ENCODE data around the gene IPMK.
A peak's percentile ranks its signal among the peaks of the same experiment; 100 is the strongest.

The IPMK gene

GRCh38 chr10:58267713-58268453 is at the start of gene IPMK:
IPMK (minus strand) TSS chr10:58267894; CDS start chr10:58267611, 283 bp downstream.
- peak; percentile 95 for DNase-seq

GRCh38 chr10:58316874-58317273 is 49.2 kb upstream of the IPMK start:
- DNase-seq: no peak

- no peak for DNase-seq
These were observed 43.3 kb upstream of the IPMK start for GRCh38 chr10:58311026-58311425.

GRCh38 chr10:58307676-58308075 is 40.0 kb upstream of the IPMK start:
- DNase-seq: no peak

GRCh38 chr10:58305821-58306220 is 38.1 kb upstream of the IPMK start:
- DNase-seq: no peak

- DNase-seq: no peak
These were observed 36.5 kb upstream of the IPMK start for GRCh38 chr10:58304099-58304633.

GRCh38 chr10:58302254-58302653 is 34.6 kb upstream of the IPMK start:
- no peak for DNase-seq

GRCh38 chr10:58300676-58301075 is 33.0 kb upstream of the IPMK start:
- DNase-seq: no peak

GRCh38 chr10:58299580-58299979 is 31.9 kb upstream of the IPMK start:
- peak; percentile 53 for DNase-seq

- DNase-seq: no peak
These were observed 26.3 kb upstream of the IPMK start for GRCh38 chr10:58293989-58294388.

GRCh38 chr10:58291538-58292174 is 24.0 kb upstream of the IPMK start:
- DNase-seq: peak; percentile 48

- peak; percentile 87 for DNase-seq
These were observed 14.9 kb upstream of the IPMK start for GRCh38 chr10:58282615-58283014.

GRCh38 chr10:58281092-58281752 is 13.5 kb upstream of the IPMK start:
- no peak for DNase-seq

- no peak for DNase-seq
These were observed 12.8 kb upstream of the IPMK start for GRCh38 chr10:58280477-58280876.

GRCh38 chr10:58278962-58279307 is 11.2 kb upstream of the IPMK start:
- DNase-seq: no peak

- DNase-seq: no peak
These were observed 10.7 kb upstream of the IPMK start for GRCh38 chr10:58278274-58278961.

GRCh38 chr10:58275908-58276307 is 8.2 kb upstream of the IPMK start:
- DNase-seq: no peak

GRCh38 chr10:58275261-58275660 is 7.6 kb upstream of the IPMK start:
- DNase-seq: no peak

GRCh38 chr10:58269782-58270290 is 2.1 kb upstream of the IPMK start:
- DNase-seq: no peak

- DNase-seq: peak; percentile 98
These were observed 1.5 kb upstream of the IPMK start, which contains the start of gene CISD1 for GRCh38 chr10:58268946-58269781. CISD1 (plus strand) TSS chr10:58269162; CDS start chr10:58269274, 112 bp downstream.

GRCh38 chr10:58268454-58268945 is 806 bp upstream of the IPMK start:
- no peak for DNase-seq
